Measurements from ENCODE around the gene PDE7B. TPM values are rescaled to one million over a fixed set of nuclear protein-coding genes. Genes with fewer than 3 reads are reported as not detected.

The PDE7B gene
- total RNA-seq, 1 donor from 2014 or later = 3.9 TPM

DNA sequence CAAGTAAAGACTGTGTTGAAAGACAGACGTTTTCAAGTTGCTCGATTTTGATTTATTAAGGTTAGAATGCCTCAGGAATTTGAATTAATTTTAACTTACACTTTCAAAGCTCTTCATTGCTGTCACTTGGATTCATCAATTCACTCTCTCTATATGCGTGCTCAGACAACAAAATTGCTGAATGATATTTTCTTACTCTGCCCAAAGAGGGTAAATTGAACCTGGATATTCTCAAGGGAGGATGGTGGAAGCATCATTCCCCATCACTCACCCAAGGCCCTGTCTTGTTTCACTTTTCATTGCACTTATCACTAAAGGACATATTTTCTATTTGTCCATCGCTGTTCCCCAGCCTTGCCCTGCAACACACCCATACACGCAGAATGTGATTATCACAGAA lies 102.3 kb downstream of the PDE7B start:
- H3K27me3 Mint-ChIP-seq (ENCODE audit: unreplicated experiment) = no peaks in the 10 kb centered on the region
- no peak overlapping the region for H3K27ac Mint-ChIP-seq (ENCODE audit: unreplicated experiment)
- no peaks in the 10 kb centered on the region for H3K4me1 Mint-ChIP-seq (ENCODE audit: unreplicated experiment)

DNA sequence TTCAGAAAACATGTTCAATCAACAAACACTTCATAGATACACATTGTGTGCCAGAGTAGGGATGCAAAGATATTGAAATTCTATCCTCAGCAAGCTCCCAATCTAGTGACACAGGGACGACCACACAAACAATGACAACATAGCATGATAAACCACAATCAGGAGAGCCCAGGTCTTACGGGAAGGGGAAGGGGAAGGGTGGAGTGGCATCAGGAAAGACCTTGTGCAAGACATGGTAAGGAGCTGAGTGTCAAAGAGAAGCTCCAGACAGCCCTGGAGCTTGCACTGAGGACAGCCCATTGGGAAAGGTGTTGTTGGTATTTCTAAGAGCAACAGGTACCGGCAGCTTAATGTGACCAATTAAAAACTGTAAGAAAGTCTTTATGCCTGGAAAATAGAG lies 103.6 kb downstream of the PDE7B start:
- TF ChIP-seq, protein P1, sequence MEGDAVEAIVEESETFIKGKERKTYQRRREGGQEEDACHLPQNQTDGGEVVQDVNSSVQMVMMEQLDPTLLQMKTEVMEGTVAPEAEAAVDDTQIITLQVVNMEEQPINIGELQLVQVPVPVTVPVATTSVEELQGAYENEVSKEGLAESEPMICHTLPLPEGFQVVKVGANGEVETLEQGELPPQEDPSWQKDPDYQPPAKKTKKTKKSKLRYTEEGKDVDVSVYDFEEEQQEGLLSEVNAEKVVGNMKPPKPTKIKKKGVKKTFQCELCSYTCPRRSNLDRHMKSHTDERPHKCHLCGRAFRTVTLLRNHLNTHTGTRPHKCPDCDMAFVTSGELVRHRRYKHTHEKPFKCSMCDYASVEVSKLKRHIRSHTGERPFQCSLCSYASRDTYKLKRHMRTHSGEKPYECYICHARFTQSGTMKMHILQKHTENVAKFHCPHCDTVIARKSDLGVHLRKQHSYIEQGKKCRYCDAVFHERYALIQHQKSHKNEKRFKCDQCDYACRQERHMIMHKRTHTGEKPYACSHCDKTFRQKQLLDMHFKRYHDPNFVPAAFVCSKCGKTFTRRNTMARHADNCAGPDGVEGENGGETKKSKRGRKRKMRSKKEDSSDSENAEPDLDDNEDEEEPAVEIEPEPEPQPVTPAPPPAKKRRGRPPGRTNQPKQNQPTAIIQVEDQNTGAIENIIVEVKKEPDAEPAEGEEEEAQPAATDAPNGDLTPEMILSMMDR (IDR thresholded peaks at IDR 0.05) = no peak
- no peak overlapping the region for H3K4me3 Mint-ChIP-seq (ENCODE audit: unreplicated experiment)
- H3K4me1 Mint-ChIP-seq (ENCODE audit: unreplicated experiment) = no peaks in the 10 kb centered on the region
- H3K27ac Mint-ChIP-seq (ENCODE audit: unreplicated experiment) = no peak overlapping the region
- DNase-seq (ENCODE audit: extremely low spot score, unreplicated experiment) = no peak
- H3K27me3 Mint-ChIP-seq (ENCODE audit: unreplicated experiment) = no peaks in the 10 kb centered on the region
- H3K9me3 Mint-ChIP-seq (ENCODE audit: unreplicated experiment) = no peaks in the 10 kb centered on the region
- no peaks in the 10 kb centered on the region for H3K36me3 Mint-ChIP-seq (ENCODE audit: unreplicated experiment)

More for the DNA sequence above, 102.3 kb downstream of the PDE7B start:
- TF ChIP-seq, protein P1 (IDR thresholded peaks at IDR 0.05) = no peak
- no peak for DNase-seq (ENCODE audit: extremely low spot score, unreplicated experiment)
- no peaks in the 10 kb centered on the region for H3K36me3 Mint-ChIP-seq (ENCODE audit: unreplicated experiment)
- H3K9me3 Mint-ChIP-seq (ENCODE audit: unreplicated experiment) = no peaks in the 10 kb centered on the region
- H3K4me3 Mint-ChIP-seq (ENCODE audit: unreplicated experiment) = no peak overlapping the region

DNA sequence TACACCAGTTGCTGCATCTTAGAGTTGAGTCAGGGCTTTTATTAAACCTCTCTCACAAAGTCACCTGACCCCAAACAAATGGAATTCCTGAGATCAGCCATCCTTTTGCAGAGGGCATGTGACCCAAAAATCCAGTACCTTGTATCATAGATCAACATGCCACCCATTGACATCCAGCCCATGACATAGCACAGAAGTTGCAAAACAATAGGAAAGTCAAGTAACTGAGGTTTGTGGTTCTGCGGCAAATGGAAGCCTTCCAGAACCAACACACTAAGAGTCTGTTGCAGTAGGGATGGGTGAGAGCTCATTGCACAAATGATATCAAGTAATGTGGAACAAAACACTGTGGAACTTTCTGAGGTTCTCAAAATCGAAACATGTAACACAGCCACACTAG lies 111.2 kb downstream of the PDE7B start:
- no peak overlapping the region for H3K4me3 Mint-ChIP-seq (ENCODE audit: unreplicated experiment)
- H3K36me3 Mint-ChIP-seq (ENCODE audit: unreplicated experiment) = no peaks in the 10 kb centered on the region
- DNase-seq (ENCODE audit: extremely low spot score, unreplicated experiment) = no peak
- TF ChIP-seq, protein P1 (IDR thresholded peaks at IDR 0.05) = no peak
- H3K4me1 Mint-ChIP-seq (ENCODE audit: unreplicated experiment) = no peaks in the 10 kb centered on the region
- H3K9me3 Mint-ChIP-seq (ENCODE audit: unreplicated experiment) = no peaks in the 10 kb centered on the region
- H3K27ac Mint-ChIP-seq (ENCODE audit: unreplicated experiment) = no peak overlapping the region
- H3K27me3 Mint-ChIP-seq (ENCODE audit: unreplicated experiment) = no peaks in the 10 kb centered on the region

DNA sequence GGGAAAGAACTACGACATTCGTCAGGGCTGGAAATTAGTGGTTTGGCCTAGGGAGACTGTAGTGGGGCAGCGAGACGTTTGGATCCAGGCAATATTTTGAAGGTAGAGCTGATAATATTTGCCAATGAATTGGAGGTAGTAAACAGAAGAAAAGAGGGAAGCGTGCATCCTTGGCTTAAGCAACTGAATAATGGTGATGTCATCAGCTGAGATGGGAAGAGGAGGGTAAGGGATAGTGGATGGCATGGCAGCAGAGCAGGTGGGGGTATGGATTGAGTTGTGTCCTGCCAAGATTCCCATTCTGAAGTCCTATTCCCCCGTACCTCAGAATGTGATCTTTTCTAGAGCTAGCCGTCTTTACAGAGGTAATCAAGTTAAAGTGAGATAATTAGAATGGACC lies 119.2 kb downstream of the PDE7B start:
- Mint-ChIP-seq H3K27ac (ENCODE audit: unreplicated experiment) (no peak overlapping the region), H3K4me3 (ENCODE audit: unreplicated experiment) (no peak overlapping the region), H3K4me1 (ENCODE audit: unreplicated experiment) (no peaks in the 10 kb centered on the region), H3K9me3 (ENCODE audit: unreplicated experiment) (no peaks in the 10 kb centered on the region), H3K36me3 (ENCODE audit: unreplicated experiment) (no peaks in the 10 kb centered on the region), H3K27me3 (ENCODE audit: unreplicated experiment) (no peaks in the 10 kb centered on the region)
- TF ChIP-seq, protein P1 (IDR thresholded peaks at IDR 0.05) = no peak
- DNase-seq (ENCODE audit: extremely low spot score, unreplicated experiment) = no peak

DNA sequence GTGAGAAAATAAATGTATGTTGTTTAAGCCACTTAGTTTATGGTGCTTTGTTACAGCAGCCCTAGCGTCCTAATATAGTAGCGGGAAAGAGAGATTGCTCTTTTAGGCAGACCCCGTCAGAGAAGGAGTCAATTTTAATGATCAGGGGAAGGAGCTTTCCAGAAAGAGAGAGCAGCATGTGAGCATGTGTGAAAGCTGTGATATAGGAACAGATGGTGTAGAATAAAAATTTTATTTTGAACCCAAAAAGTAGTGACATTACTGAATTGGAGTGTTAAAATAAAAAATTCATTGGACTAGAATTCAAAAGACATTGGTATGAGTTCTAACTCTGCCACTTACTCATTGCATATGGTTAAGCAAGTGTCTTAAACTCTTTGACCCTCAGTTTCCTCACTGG lies 119.8 kb downstream of the PDE7B start:
- H3K36me3 Mint-ChIP-seq (ENCODE audit: unreplicated experiment) = no peaks in the 10 kb centered on the region
- no peak for DNase-seq (ENCODE audit: extremely low spot score, unreplicated experiment)
- no peaks in the 10 kb centered on the region for H3K27me3 Mint-ChIP-seq (ENCODE audit: unreplicated experiment)
- TF ChIP-seq, protein P1 (IDR thresholded peaks at IDR 0.05) = no peak
- no peaks in the 10 kb centered on the region for H3K9me3 Mint-ChIP-seq (ENCODE audit: unreplicated experiment)
- no peak overlapping the region for H3K4me3 Mint-ChIP-seq (ENCODE audit: unreplicated experiment)
- H3K27ac Mint-ChIP-seq (ENCODE audit: unreplicated experiment) = no peak overlapping the region
- H3K4me1 Mint-ChIP-seq (ENCODE audit: unreplicated experiment) = no peaks in the 10 kb centered on the region

All from osteocyte (in vitro differentiated cells).